Measurements from ENCODE around the gene MORN1.
A peak's percentile ranks its signal among the peaks of the same experiment; 100 is the strongest.

MORN1 gene

DNA sequence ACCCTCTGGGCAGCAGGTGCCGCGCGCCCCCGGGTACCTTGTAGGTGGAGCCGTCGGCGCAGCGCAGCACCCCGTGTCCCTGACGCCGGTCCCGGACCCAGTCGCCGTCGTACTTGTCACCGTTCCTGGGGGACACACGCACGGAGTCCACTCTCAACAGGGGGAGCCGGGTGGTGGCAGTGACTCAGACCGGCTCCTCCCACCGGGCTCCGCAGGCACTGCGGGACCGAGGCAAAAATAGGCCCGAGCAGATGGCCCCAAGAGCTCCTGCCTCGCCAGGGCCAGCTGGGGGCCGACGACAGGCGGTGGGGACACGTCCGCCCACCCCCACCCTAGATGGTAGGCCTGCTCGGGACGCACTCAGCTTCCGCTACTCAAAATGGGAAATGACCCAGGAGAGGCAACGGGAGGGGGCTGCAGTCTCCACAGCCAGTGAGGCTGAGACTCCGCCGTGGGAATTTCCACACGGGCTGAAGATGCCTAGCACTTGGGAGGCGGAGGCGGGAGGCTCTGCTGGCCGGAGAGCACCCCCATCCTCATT is 6.3 kb downstream of the MORN1 start:
- no peak for DNase-seq

GRCh38 chr1:2384130-2384860 is 7.1 kb downstream of the MORN1 start:
- no peak for DNase-seq

GRCh38 chr1:2383576-2383975 is 7.8 kb downstream of the MORN1 start:
- no peak for DNase-seq

GRCh38 chr1:2382621-2383361 is 8.6 kb downstream of the MORN1 start:
- DNase-seq = peak; percentile 22

GRCh38 chr1:2381741-2382620 is 9.4 kb downstream of the MORN1 start:
- peak; percentile 76 for DNase-seq

GRCh38 chr1:2380816-2381591 is 10.3 kb downstream of the MORN1 start:
- DNase-seq = no peak

GRCh38 chr1:2379733-2380404 is 11.5 kb downstream of the MORN1 start:
- no peak for DNase-seq

GRCh38 chr1:2378956-2379732 is 12.2 kb downstream of the MORN1 start:
- no peak for DNase-seq

GRCh38 chr1:2378441-2378851 is 12.9 kb downstream of the MORN1 start:
- DNase-seq = no peak

- DNase-seq = no peak
These were observed 13.5 kb downstream of the MORN1 start for GRCh38 chr1:2377751-2378440.

DNA sequence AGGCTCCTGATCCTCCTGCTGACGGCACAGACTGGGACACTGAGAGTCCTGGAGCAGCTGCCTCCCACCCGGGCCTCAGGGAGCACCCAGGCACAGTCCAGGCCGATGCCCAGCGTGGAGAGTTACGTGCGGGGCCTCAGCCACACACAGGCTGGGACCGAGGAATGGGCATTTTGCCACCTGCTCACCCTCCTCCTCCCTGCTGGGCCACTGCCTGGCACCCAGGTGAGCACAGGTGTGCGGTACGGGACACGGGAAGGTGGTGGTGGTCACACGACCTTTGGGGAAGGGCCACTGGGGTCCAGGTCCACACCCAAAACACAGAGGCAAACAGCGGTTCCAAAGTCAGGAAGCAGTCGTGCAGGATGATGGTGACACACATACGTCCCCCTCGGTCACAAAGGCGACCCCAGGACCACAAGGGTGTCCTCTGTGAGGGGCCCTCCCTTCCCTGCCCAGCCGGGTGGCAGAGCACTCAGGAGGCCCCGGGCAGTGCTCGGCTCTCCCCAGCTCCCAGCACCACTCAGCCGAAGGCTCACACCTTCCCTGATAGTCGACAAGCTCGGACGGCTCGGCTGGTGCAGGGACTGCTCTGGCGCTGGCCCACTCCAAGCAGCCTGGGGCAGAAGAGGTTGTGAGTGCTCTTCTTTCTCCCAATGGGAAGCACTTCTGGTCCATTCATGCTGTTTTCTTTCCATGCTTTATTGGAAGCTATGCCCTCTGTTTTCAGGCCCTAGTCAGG is 14.3 kb downstream of the MORN1 start:
- DNase-seq = no peak

- no peak for DNase-seq
These were observed 15.1 kb downstream of the MORN1 start for GRCh38 chr1:2376261-2376741.

DNA sequence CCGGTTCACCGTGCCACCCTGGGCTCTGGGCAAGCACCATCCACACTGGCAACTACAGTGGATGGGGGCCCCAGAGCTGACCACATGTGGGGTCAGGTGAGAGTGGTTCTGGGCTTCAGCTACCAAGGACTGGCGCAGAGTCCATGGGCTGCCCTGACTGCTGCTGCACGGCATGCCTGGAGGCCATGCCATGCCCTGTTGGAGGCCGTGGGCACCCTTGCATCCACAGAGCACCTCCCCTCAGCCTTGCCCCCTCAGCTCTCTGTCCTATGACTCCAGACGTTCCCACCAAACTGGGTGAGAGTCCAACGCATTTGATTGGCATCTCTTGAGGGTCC is 15.5 kb downstream of the MORN1 start:
- DNase-seq = no peak

- DNase-seq = no peak
These were observed 16.0 kb downstream of the MORN1 start for GRCh38 chr1:2375246-2375922.

DNA sequence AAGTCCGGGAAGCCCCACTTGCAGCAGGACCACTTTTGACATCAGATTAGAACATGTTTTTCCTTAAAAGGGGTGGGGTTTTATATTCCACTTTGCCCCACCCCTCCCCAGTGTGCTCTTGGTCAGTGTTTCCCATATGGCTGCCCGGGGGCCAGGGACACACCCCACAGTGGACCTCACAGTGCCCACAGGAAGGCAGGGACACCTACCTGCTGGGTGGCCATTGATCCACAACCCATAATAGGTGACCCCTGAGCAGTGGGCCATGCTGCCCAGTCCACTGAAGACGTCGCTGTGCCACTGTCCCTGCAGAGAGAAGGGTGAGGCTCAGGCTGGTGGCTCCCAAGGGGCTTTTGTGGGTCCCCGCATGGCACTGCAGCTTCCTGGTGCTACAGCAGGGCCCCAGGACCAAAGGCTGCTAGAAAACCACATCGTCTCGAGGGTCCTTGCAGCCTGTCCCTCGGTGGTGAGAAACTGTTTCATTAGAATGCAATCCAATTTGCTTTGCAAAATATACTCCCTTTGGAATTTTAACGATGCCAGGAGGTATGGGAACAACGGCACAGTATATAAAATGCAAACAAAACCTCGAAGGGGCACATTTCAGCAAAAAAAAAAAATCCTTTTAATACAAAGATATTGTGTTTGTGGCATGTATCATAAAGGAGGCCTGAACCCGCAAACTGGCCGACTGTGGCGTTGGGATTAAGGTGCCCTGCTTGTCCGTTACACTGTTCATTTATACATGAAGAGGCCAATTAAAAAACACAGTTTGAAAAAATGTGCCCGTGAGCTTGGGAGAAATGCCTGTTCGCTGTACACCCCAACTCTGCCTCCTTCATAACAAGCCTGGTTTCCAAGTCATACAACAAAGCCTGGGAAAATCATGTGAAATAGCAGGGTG is 16.9 kb downstream of the MORN1 start:
- no peak for DNase-seq

- DNase-seq = no peak
These were observed 17.7 kb downstream of the MORN1 start for GRCh38 chr1:2373551-2374251.
